GM12875 (cell line): ENCODE data around the gene FOXJ1.

ENCODE experiments used
- H3K4me3 ChIP-seq: one replicate; pipeline ENCODE4 v1.5.1; 2011; ENCODE audit warnings: low read depth, low read length, control low read depth
- CTCF ChIP-seq: IDR thresholded peaks from 2 replicates; pipeline ENCODE4 v1.5.1; 2011; ENCODE audit warnings: low read depth, mild to moderate bottlenecking, control low read depth, inconsistent platforms, low read length, moderate library complexity, borderline replicate concordance; ENCODE audit not compliant: insufficient read depth

FOXJ1 gene

GRCh38 chr17:76179496-76180467 is 38.7 kb upstream of the FOXJ1 start:
- 0 out of 2 replicates have a peak, but pooled peaks have one; percentile 10 for TF ChIP-seq CTCF
- H3K4me3 ChIP-seq: no peak overlapping the region

GRCh38 chr17:76178124-76178523 is 37.1 kb upstream of the FOXJ1 start:
- no peak for TF ChIP-seq CTCF
- H3K4me3 ChIP-seq: no peak overlapping the region

- H3K4me3 ChIP-seq: no peak overlapping the region
- no peak for TF ChIP-seq CTCF
These were observed 35.9 kb upstream of the FOXJ1 start for GRCh38 chr17:76176701-76177574.

- no peak for TF ChIP-seq CTCF
- H3K4me3 ChIP-seq: no peak overlapping the region
These were observed 33.0 kb upstream of the FOXJ1 start for GRCh38 chr17:76174037-76174436.

GRCh38 chr17:76173474-76173873 is 32.4 kb upstream of the FOXJ1 start:
- H3K4me3 ChIP-seq: no peak overlapping the region
- no peak for TF ChIP-seq CTCF

GRCh38 chr17:76171706-76172105 is 30.7 kb upstream of the FOXJ1 start:
- no peak for TF ChIP-seq CTCF

GRCh38 chr17:76170114-76170513 is 29.1 kb upstream of the FOXJ1 start:
- no peak overlapping the region for H3K4me3 ChIP-seq
- no peak for TF ChIP-seq CTCF

More at GRCh38 chr17:76171706-76172105, 30.7 kb upstream of the FOXJ1 start:
- no peak overlapping the region for H3K4me3 ChIP-seq
